IMR-90 (cell line): ENCODE results near the gene ADGRB3. TPM values are rescaled to one million over a fixed set of nuclear protein-coding genes. Genes with fewer than 3 reads are reported as not detected.

Experiments
- ATAC-seq: fragments of 200-7000 bp; cut with Tn5 transposase; 2 replicates; pipeline ENCODE4 v1.9.1; 2020; ENCODE audit warnings: low read depth, mild to moderate bottlenecking, moderate library complexity
- BruUV-seq: library from RNA; stranded (reverse); fragments of 400-500 nt; replicated peaks from 2 replicates; lab custom pipeline; 2021; lab: Mats Ljungman, UMichigan
- CTCF ChIA-PET: fragments of 300-600 bp; formaldehyde crosslinking; extraction: SDS; loops from one replicate; lab custom pipeline; 2021; ENCODE audit warnings: antibody characterized with exemption; lab: Yijun Ruan, JAX
- POLR2A ChIA-PET: fragments of 300-600 bp; sonication (Branson Sonifier 250); formaldehyde crosslinking; loops from one replicate; lab custom pipeline; 2022; ENCODE audit warnings: antibody characterized with exemption; ENCODE audit not compliant: unreplicated experiment; lab: Charles Lee
- DNase-seq: peaks from one replicate; pipeline ENCODE4 v3.0.0; 2013
- H2AFZ ChIP-seq: replicated peaks from 2 replicates; pipeline ENCODE3; 2013; ENCODE audit warnings: low read length, mild to moderate bottlenecking; ENCODE audit not compliant: poor library complexity
- H2AK5ac ChIP-seq: 2 replicates; pipeline ENCODE4 v1.6.1; 2013; ENCODE audit warnings: low read depth, low read length, inconsistent platforms
- H2AK9ac ChIP-seq: replicated peaks from 2 replicates; pipeline ENCODE3; 2013; ENCODE audit warnings: mild to moderate bottlenecking, low read depth, low read length, moderate library complexity; ENCODE audit not compliant: poor library complexity
- H2BK120ac ChIP-seq: 2 replicates; pipeline ENCODE4 v1.6.1; 2013; ENCODE audit warnings: low read depth, low read length, inconsistent platforms
- H2BK15ac ChIP-seq: 3 replicates; pipeline ENCODE4 v1.6.1; 2013; ENCODE audit warnings: low read depth, low read length, inconsistent platforms
- H2BK20ac ChIP-seq: 2 replicates; pipeline ENCODE4 v1.6.1; 2013; ENCODE audit warnings: low read depth, mild to moderate bottlenecking, inconsistent platforms, low read length, moderate library complexity
- H2BK5ac ChIP-seq: 2 replicates; pipeline ENCODE4 v1.6.1; 2013; ENCODE audit warnings: mild to moderate bottlenecking, low read depth, low read length, inconsistent platforms; ENCODE audit not compliant: poor library complexity, severe bottlenecking
- H3K14ac ChIP-seq: replicated peaks from 2 replicates; pipeline ENCODE4 v1.6.1; 2013; ENCODE audit warnings: low read depth, low read length, inconsistent platforms
- H3K18ac ChIP-seq: 2 replicates; pipeline ENCODE4 v1.6.1; 2013; ENCODE audit warnings: low read depth, low read length, control low read depth
- H3K23ac ChIP-seq: 2 replicates; pipeline ENCODE4 v1.6.1; 2013; ENCODE audit warnings: low read depth, low read length, inconsistent platforms
- H3K27ac ChIP-seq: 2 replicates; pipeline ENCODE4 v1.5.1; 2013; ENCODE audit warnings: mild to moderate bottlenecking, control low read depth, low read length; ENCODE audit not compliant: insufficient read depth
- H3K27me3 ChIP-seq: 2 replicates; pipeline ENCODE4 v1.6.1; 2013; ENCODE audit warnings: low read length; ENCODE audit not compliant: control insufficient read depth, insufficient read depth
- H3K36me3 ChIP-seq: 2 replicates; pipeline ENCODE4 v1.6.1; 2013; ENCODE audit warnings: low read length, mixed read lengths; ENCODE audit not compliant: control insufficient read depth, insufficient read depth
- H3K4ac ChIP-seq: 2 replicates; pipeline ENCODE4 v1.6.1; 2013; ENCODE audit warnings: low read depth, low read length, inconsistent platforms
- H3K4me1 ChIP-seq: 2 replicates; pipeline ENCODE4 v1.6.1; 2013; ENCODE audit warnings: low read length, mixed read lengths; ENCODE audit not compliant: control insufficient read depth, insufficient read depth
- H3K4me2 ChIP-seq: 2 replicates; pipeline ENCODE4 v1.6.1; 2013; ENCODE audit warnings: low read depth, mild to moderate bottlenecking, control low read depth, low read length, moderate library complexity
- H3K4me3 ChIP-seq: 2 replicates; pipeline ENCODE4 v1.5.1; 2013; ENCODE audit warnings: low read depth, mild to moderate bottlenecking, control low read depth, low read length, moderate library complexity; ENCODE audit not compliant: insufficient read depth
- H3K56ac ChIP-seq: 2 replicates; pipeline ENCODE4 v1.6.1; 2013; ENCODE audit warnings: low read length, inconsistent platforms; ENCODE audit not compliant: insufficient read depth; ENCODE audit errors: extremely low read depth
- H3K79me1 ChIP-seq, 2 experiments: 2 replicates each; pipeline ENCODE4 v1.6.1; 2013; ENCODE audit warnings: low read length in 2 of 2, inconsistent platforms in 1 of 2, low read depth in 1 of 2
- H3K9ac ChIP-seq: 2 replicates; pipeline ENCODE4 v1.6.1; 2013; ENCODE audit warnings: low read depth, low read length, control low read depth
- H3K9me1 ChIP-seq: 2 replicates; pipeline ENCODE4 v1.6.1; 2013; ENCODE audit warnings: low read length, inconsistent platforms; ENCODE audit not compliant: insufficient read depth
- H3K9me3 ChIP-seq: 2 replicates; pipeline ENCODE4 v1.6.1; 2013; ENCODE audit warnings: low read length; ENCODE audit not compliant: control insufficient read depth, insufficient read depth
- H4K20me1 ChIP-seq: 2 replicates; pipeline ENCODE4 v1.6.1; 2013; ENCODE audit warnings: low read length, inconsistent platforms; ENCODE audit not compliant: insufficient read depth
- H4K5ac ChIP-seq: 2 replicates; pipeline ENCODE4 v1.6.1; 2013; ENCODE audit warnings: mild to moderate bottlenecking, low read depth, low read length, control low read depth
- H4K8ac ChIP-seq, 2 experiments: 2 replicates each; pipeline ENCODE4 v1.6.1; 2013; ENCODE audit warnings: low read depth in 2 of 2, low read length in 2 of 2, control low read depth in 1 of 2, inconsistent platforms in 1 of 2
- H4K91ac ChIP-seq: 2 replicates; pipeline ENCODE4 v1.6.1; 2013; ENCODE audit warnings: low read depth, low read length, inconsistent platforms; ENCODE audit not compliant: insufficient read depth
- BHLHE40 ChIP-seq: fragments of 150-350 bp; IDR thresholded peaks from 2 replicates; pipeline ENCODE4 v1.6.1; 2016; ENCODE audit warnings: mild to moderate bottlenecking, low read depth, low read length
- CEBPB ChIP-seq: IDR thresholded peaks from 2 replicates; pipeline ENCODE4 v1.6.1; 2012; ENCODE audit warnings: low read depth, low read length, improper control_type of control experiment
- FOS ChIP-seq: fragments of 150-350 bp; IDR thresholded peaks from 2 replicates; pipeline ENCODE4 v1.6.1; 2016; ENCODE audit warnings: low read depth, low read length
- MAFK ChIP-seq: IDR thresholded peaks from 2 replicates; pipeline ENCODE4 v1.6.1; 2012; ENCODE audit warnings: low read depth, low read length, improper control_type of control experiment
- MAZ ChIP-seq: IDR thresholded peaks from 2 replicates; pipeline ENCODE4 v1.6.1; 2012; ENCODE audit warnings: low read depth, mild to moderate bottlenecking, low read length, improper control_type of control experiment, moderate library complexity, borderline replicate concordance
- POLR2A ChIP-seq: IDR thresholded peaks from 2 replicates; pipeline ENCODE4 v1.6.1; 2012; ENCODE audit warnings: mild to moderate bottlenecking, low read depth, low read length
- RCOR1 ChIP-seq: IDR thresholded peaks from 2 replicates; pipeline ENCODE4 v1.6.1; 2012; ENCODE audit warnings: mild to moderate bottlenecking, low read length, improper control_type of control experiment; ENCODE audit not compliant: insufficient replicate concordance
- RFX5 ChIP-seq: IDR thresholded peaks from 2 replicates; pipeline ENCODE4 v1.8.0; 2012; ENCODE audit warnings: low read depth, mild to moderate bottlenecking, low read length, moderate library complexity
- WGBS, 2 experiments: methylation state at CpG; one replicate each; pipeline versions ENCODE4 v1.1.5 to v1.1.7; 2013; ENCODE audit warnings: missing lambda C conversion rate in 2 of 2; ENCODE audit not compliant: insufficient read length in 1 of 2; ENCODE audit errors: extremely low coverage in 2 of 2; 5-methylcytosine and 5-hydroxymethylcytosine counted together
- dilution Hi-C: fragments of 300-500 bp; cut with HindIII; formaldehyde crosslinking; loops from one replicate; pipeline ENCODE4 v1.14.3; 2018; ENCODE audit warnings: low sequenced_read_pairs; ENCODE audit not compliant: unreplicated experiment
- in situ Hi-C: fragments of 300-500 bp; cut with MboI; formaldehyde crosslinking; loops from 3 replicates; pipeline ENCODE4 v1.14.3; 2019; ENCODE audit warnings: low sequenced_read_pairs, inconsistent platforms, mixed read lengths
- intact Hi-C: fragments of 100-400 bp; cut with micrococcal nuclease; formaldehyde crosslinking; loops from 2 replicates; pipeline ENCODE4 v1.10.0; 2022
- polyA plus RNA-seq, 3 experiments: library from polyadenylated mRNA; depleted of rRNA; stranded (reverse); fragments of >200 nt; gene quantifications; 2 replicates each; pipeline ENCODE4 v1.2.3, GENCODE V29; 2012; ENCODE audit warnings: low replicate concordance in 1 of 3
- total RNA-seq: library from RNA; depleted of rRNA; stranded (reverse); fragments of >200 nt; gene quantifications from 2 replicates; pipeline ENCODE4 v1.2.3, GENCODE V29; 2012
- TF ChIP-seq, protein P1 (sequence below): conservative IDR thresholded peaks from 2 replicates; pipeline ENCODE4 v1.5.1; 2012; ENCODE audit warnings: mild to moderate bottlenecking, low read depth, low read length, improper control_type of control experiment
- TF ChIP-seq, protein P2 (sequence below): fragments of 150-350 bp; IDR thresholded peaks from 2 replicates; pipeline ENCODE4 v1.6.1; 2017; ENCODE audit warnings: mild to moderate bottlenecking, antibody characterized with exemption, low read length, low read depth

ADGRB3 gene
- total and polyA plus RNA-seq, 2 of the 4 experiments (the other 2 are of a cell fraction), result not detected

DNA sequence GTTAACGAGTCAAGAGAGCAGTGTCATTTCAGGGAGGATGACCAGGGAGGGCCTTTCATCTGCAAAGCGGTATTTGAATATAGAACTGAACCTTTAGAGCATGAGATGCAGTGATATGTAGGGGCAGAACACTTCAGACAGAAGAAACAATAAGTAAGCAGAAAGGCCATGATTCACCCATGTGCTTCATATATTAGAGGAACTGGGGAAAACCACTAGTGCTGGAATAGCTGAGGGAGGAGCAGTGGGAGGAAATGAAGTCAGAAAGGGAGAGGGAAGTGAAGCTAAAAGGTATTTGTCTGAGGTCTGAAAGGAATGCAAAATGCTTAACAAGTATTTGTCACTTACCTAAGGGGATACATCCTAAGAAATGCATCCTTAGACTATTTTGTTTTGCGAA is 391.2 kb downstream of the ADGRB3 start:
- Histone ChIP-seq H3K56ac (no peak overlapping the region), H3K27ac (no peak overlapping the region), H2AK9ac (no peak overlapping the region), H2BK20ac (no peak overlapping the region), H3K9me3 (no peaks in the 10 kb centered on the region), H2BK120ac (no peak overlapping the region), H3K4me2 (no peak overlapping the region), H3K4me3 (no peak overlapping the region), H3K79me1 (no peaks in the 10 kb centered on the region), H4K8ac (no peak overlapping the region), H2BK15ac (no peak overlapping the region), H4K5ac (no peak overlapping the region), H2BK5ac (no peak overlapping the region), H2AFZ (no peak overlapping the region), H3K9ac (no peak overlapping the region), H3K23ac (no peak overlapping the region), H2AK5ac (no peak overlapping the region), H3K14ac (no peak overlapping the region), H3K18ac (no peak overlapping the region), H4K20me1 (no peaks in the 10 kb centered on the region), H4K91ac (no peak overlapping the region), H3K9me1 (no peaks in the 10 kb centered on the region), H3K36me3 (no peaks in the 10 kb centered on the region), H3K27me3 (no peaks in the 10 kb centered on the region), H3K4ac (no peak overlapping the region), H3K4me1 (no peaks in the 10 kb centered on the region)
- DNase-seq, result peak; percentile 15
- in situ Hi-C loops, result no loop called here
- no peak for ATAC-seq
- BruUV-seq, result no TSS peak
- TF ChIP-seq FOS, result no peak
- no peak for TF ChIP-seq MAZ
- no peak for TF ChIP-seq RCOR1
- TF ChIP-seq, protein P1, sequence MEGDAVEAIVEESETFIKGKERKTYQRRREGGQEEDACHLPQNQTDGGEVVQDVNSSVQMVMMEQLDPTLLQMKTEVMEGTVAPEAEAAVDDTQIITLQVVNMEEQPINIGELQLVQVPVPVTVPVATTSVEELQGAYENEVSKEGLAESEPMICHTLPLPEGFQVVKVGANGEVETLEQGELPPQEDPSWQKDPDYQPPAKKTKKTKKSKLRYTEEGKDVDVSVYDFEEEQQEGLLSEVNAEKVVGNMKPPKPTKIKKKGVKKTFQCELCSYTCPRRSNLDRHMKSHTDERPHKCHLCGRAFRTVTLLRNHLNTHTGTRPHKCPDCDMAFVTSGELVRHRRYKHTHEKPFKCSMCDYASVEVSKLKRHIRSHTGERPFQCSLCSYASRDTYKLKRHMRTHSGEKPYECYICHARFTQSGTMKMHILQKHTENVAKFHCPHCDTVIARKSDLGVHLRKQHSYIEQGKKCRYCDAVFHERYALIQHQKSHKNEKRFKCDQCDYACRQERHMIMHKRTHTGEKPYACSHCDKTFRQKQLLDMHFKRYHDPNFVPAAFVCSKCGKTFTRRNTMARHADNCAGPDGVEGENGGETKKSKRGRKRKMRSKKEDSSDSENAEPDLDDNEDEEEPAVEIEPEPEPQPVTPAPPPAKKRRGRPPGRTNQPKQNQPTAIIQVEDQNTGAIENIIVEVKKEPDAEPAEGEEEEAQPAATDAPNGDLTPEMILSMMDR, result no peak
- no peak for TF ChIP-seq RFX5
- no peak for TF ChIP-seq MAFK
- TF ChIP-seq, protein P2, sequence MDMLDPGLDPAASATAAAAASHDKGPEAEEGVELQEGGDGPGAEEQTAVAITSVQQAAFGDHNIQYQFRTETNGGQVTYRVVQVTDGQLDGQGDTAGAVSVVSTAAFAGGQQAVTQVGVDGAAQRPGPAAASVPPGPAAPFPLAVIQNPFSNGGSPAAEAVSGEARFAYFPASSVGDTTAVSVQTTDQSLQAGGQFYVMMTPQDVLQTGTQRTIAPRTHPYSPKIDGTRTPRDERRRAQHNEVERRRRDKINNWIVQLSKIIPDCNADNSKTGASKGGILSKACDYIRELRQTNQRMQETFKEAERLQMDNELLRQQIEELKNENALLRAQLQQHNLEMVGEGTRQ, result no peak
- no peak for TF ChIP-seq CEBPB
- no peak for TF ChIP-seq BHLHE40
- no peak for TF ChIP-seq POLR2A
- dilution Hi-C loops, result no loop called here
- ChIA-PET POLR2A (no interaction called here), CTCF (interaction anchor here (0.9 kb wide), 1 partner anchor 71 kb away, joined by 3 read pairs; no protein-coding TSS in a partner anchor)
- intact Hi-C loops, result no loop called here
- WGBS, 2 experiments, result 71% methylated on average over 1 of the region's 3 CpGs; no CpG with 5 or more reads in 1 of the 2 experiments
